Esophagus squamous epithelium (tissue), 4 donors: ENCODE measurements around the gene SYNPO2.

Source experiments
- POLR2A ChIP-seq, 4 donors: fragments of 450-650 bp; IDR thresholded peaks; one replicate each; pipeline ENCODE4 v1.6.1; 2017; ENCODE audit warnings: antibody characterized with exemption in 4 of 4, mild to moderate bottlenecking in 4 of 4, moderate library complexity in 3 of 4
- TF ChIP-seq, protein P1 (sequence below), 6 experiments: fragments of 450-650 bp in 4 of 6; fragments of 200-600 bp in 2 of 6; sonication (generic) in 2 of 6; IDR thresholded peaks; one replicate each; pipeline ENCODE4 v1.5.1; 2016 to 2019; ENCODE audit warnings: antibody characterized with exemption in 6 of 6, mild to moderate bottlenecking in 4 of 6, moderate library complexity in 4 of 6

DNA sequence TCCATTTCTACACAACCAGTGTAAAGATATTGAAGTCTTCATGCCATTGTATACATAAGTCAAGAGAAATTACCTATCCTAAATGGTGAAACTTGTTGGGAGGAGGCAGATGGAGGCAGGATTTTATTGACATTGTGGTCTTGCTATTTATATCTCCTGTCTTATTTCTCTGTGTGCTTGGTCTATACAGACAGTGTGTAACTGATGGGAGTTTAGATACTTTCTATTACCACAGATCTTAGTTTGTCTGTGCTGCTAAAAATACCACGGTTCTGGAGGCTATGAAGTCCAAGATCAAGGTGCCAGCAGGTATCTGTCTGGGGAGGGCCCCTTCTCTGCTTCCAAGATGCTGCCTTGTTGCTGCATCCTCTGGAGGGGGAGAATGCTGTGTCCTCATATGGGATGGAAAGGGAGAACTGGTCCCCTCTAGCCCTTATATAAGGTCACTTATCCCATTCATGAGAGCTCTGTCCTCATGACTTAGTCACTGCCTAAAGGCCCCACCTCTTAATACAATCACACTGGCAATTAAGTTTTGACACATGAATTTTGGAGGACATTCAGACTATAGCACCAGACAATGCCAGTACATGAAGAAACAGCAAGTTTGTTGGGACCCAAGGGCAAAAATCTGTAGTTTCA, 62.4 kb downstream of the SYNPO2 start:
- TF ChIP-seq, protein P1, sequence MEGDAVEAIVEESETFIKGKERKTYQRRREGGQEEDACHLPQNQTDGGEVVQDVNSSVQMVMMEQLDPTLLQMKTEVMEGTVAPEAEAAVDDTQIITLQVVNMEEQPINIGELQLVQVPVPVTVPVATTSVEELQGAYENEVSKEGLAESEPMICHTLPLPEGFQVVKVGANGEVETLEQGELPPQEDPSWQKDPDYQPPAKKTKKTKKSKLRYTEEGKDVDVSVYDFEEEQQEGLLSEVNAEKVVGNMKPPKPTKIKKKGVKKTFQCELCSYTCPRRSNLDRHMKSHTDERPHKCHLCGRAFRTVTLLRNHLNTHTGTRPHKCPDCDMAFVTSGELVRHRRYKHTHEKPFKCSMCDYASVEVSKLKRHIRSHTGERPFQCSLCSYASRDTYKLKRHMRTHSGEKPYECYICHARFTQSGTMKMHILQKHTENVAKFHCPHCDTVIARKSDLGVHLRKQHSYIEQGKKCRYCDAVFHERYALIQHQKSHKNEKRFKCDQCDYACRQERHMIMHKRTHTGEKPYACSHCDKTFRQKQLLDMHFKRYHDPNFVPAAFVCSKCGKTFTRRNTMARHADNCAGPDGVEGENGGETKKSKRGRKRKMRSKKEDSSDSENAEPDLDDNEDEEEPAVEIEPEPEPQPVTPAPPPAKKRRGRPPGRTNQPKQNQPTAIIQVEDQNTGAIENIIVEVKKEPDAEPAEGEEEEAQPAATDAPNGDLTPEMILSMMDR (IDR thresholded peaks at IDR 0.05) = no peak
- no peak for TF ChIP-seq POLR2A (IDR thresholded peaks at IDR 0.05)
